GM18951 (cell line): ENCODE data around the gene SH2D5.

Experiments
- POLR2A ChIP-seq: IDR thresholded peaks from 4 replicates; pipeline ENCODE4 v1.6.1; 2011; ENCODE audit warnings: mild to moderate bottlenecking; ENCODE audit not compliant: insufficient read length, insufficient read depth; ENCODE audit errors: extremely low read depth
- in situ Hi-C: fragments of 300-500 bp; cut with MboI; formaldehyde crosslinking; loops from one replicate; pipeline ENCODE4 v1.12.0; 2022; ENCODE audit warnings: low sequenced_read_pairs, mixed read lengths, inconsistent platforms; ENCODE audit not compliant: unreplicated experiment

SH2D5 gene

DNA sequence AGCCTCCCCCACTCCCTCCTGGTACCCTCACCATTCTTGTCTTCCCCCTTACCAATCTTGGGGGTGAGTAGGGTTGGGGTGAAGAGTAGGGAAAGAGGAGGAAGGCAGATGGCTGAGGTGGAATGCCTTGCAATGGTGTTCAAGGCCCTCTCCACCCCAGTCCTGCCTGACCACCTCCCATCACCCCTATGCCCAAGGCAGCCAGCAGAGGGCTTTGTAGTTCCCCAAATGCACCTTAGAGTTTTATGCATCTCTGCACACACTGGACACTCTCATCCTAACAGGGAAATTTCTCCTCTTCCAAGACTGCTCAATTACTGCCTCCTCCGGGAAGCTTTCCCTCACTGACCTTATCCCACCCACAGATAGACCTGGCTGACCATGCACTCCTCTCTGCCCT, 30.1 kb downstream of the SH2D5 start:
- in situ Hi-C loops = loop anchor here (5.0 kb wide), 1 partner anchor 490 kb away; no protein-coding TSS in a partner anchor
- TF ChIP-seq POLR2A = no peak

DNA sequence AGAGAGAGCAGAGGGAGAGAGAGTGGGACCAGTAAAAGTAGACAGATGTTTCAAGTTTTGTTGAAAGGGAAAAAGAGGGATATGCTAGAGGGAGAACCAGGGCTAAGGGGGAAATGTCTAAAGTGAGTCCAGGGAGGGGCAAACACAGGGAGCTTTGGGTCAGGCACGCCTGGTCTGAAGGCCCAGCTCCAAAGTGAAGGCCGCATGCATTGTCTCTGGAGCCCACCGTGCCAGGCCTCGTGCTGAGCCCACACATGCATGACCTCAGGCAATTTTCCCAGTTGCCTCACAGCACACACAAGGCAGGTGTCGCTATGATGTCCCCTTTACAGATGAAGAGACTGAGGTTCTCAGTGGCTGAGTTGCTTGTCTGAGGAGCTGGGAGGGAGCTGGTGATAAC, 30.7 kb downstream of the SH2D5 start:
- no peak for TF ChIP-seq POLR2A
- in situ Hi-C loops = loop anchor here (5.0 kb wide), 1 partner anchor 490 kb away; no protein-coding TSS in a partner anchor

- in situ Hi-C loops = loop anchor here (5.0 kb wide), 1 partner anchor 491 kb away; no protein-coding TSS in a partner anchor
- TF ChIP-seq POLR2A = no peak
These were observed 31.1 kb downstream of the SH2D5 start for GRCh38 chr1:20701446-20701845.

DNA sequence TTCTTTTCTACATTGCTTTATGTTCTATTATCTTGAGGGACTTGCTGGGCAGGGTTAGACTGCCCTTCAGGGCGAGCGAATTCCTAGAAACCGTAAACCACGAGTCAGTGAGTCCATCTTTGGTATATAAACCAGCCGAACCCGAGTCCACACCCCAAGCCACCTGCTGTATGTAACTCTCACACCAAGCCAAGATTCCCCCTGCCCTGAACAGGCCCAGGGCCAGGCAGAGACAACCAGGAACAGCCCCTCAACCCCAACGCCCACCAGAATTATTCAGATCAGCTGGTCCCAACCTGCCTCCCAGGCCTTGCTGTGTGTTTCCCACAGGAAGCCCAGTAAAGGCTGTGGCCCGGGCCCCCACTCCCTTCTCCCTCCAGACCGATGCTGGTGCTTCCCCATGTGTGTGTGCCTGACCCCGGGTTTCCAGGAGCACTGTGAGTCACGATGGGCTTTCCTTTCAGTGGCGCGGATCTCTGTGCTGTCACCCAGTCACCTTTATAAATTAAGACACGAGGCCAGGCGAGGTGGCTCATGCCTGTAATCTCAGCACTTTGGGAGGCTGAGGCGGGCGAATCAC, 31.8 kb downstream of the SH2D5 start:
- TF ChIP-seq POLR2A = no peak

GRCh38 chr1:20699558-20699957, 32.9 kb downstream of the SH2D5 start:
- in situ Hi-C loops = no loop called here
- no peak for TF ChIP-seq POLR2A

More for the DNA sequence above, 31.8 kb downstream of the SH2D5 start:
- in situ Hi-C loops = loop anchor here (5.0 kb wide), 1 partner anchor 492 kb away; no protein-coding TSS in a partner anchor

DNA sequence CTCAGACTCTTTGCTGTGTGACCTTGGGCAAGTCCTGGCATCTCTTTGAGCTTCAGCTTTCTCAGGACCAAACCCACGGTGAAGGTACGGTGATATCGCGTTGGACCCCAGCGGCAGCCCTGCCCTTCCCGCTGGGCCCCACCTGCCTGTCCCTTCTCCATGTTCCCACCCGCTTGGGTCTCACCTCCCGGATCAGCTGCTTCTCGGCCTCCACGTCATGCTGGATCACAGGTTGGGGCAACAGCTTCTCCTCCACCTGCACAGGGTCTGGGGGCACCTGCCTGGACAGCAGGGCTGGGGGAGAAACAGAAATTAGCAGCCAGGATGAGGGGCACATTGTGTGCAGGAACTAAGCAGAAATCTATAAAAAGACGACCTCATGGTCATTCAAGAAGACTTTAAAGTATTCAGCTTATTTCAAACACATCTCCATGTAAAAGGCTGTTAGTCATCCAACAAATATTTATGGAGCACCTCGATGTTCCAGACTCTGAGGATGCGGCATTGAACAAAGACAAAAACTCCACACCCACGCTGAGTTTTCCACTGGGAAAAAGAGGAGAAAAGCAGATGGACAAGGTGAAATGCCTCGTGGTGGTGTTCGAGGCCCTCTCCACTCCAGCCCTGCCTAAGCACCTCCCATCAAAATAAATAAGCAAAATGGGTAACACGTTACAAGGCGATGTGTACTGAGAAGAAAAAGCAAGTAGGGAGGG, 34.1 kb downstream of the SH2D5 start:
- in situ Hi-C loops = no loop called here
- TF ChIP-seq POLR2A = no peak

GRCh38 chr1:20697563-20697962, 34.9 kb downstream of the SH2D5 start:
- in situ Hi-C loops = no loop called here
- no peak for TF ChIP-seq POLR2A

GRCh38 chr1:20696397-20697333, 35.8 kb downstream of the SH2D5 start:
- in situ Hi-C loops = no loop called here
- no peak for TF ChIP-seq POLR2A

DNA sequence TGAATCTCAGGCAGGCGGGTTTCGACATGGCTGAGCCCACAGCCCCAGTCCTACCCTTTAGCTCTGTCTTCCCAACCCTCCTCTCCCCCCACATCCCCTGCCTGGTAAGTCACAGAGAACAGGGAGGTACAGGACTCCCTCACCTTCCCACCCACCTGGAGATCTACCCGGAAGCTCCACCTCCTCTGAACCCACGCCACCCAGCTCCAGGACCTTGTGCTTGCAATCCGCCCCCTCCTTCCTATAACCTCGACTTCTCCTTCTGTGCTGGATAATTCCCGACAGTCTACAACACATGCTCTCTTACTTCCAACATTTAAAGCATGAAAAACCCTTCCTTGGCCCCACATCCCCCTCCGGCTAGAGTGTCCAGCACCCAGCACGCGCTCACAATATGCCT, 37.0 kb downstream of the SH2D5 start:
- no peak for TF ChIP-seq POLR2A
- in situ Hi-C loops = no loop called here

GRCh38 chr1:20693623-20694022, 38.9 kb downstream of the SH2D5 start:
- no peak for TF ChIP-seq POLR2A
- in situ Hi-C loops = no loop called here

DNA sequence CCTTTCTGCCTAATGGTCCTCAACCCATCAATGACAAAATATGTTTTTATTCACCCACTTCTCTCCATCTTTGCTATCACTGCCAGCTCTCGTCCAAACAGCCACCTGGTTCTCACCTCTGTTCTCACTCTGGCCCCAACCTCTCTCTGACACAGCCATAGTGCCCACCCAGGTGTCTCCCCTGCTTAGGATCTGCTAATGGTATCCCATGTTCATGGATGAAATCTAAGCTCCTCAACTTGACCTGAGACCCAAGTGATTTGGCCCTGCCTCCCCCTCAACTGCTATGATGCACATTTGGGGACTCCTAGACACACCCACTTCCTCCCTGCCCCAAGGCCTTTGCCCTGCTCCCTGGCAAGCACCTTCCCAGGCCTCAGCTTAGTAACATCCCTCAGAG, 40.6 kb downstream of the SH2D5 start:
- in situ Hi-C loops = no loop called here

GRCh38 chr1:20689645-20690056, 42.9 kb downstream of the SH2D5 start:
- no peak for TF ChIP-seq POLR2A
- in situ Hi-C loops = no loop called here

More for the DNA sequence above, 40.6 kb downstream of the SH2D5 start:
- TF ChIP-seq POLR2A = no peak

DNA sequence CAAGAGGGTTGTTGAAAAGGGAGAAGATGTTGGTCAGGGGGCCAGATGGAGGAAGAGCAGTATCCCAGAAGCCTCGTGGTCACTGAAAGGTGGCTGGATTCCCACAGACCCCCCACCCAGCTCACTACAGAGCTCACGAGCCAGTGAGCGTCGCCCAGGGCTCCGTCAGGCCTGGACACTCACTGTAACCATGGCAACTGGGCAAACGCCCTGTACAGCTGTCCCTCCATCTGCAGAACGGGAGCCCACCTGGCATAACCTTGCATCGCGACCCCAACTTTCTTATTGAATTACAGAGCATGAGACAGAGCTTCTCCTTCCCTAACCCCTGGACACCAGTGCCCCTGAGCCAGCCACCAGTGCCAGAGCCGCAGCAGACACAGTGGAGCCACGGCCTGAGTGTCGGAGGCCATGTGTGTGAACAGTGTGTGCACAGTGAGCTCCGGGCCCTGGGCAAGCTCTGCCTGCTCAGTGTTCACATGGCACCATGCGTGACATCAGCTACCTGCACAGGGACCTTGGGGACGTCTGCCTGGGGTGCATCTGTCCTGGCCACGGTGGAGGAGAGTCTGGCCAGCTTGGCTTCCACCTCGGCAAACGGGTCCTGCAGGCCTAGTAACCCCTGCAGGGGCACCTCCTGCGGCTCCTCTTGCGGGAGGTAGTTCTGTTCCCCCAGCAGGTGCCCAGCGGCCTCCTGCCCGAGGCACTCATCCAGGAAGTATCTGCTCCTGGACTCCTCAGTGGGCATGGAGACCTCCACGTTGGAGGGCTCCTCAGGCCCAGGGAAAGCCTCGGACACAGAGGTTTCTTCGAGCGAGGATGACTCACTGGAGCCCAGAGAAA, 45.4 kb downstream of the SH2D5 start:
- in situ Hi-C loops = no loop called here
- no peak for TF ChIP-seq POLR2A

DNA sequence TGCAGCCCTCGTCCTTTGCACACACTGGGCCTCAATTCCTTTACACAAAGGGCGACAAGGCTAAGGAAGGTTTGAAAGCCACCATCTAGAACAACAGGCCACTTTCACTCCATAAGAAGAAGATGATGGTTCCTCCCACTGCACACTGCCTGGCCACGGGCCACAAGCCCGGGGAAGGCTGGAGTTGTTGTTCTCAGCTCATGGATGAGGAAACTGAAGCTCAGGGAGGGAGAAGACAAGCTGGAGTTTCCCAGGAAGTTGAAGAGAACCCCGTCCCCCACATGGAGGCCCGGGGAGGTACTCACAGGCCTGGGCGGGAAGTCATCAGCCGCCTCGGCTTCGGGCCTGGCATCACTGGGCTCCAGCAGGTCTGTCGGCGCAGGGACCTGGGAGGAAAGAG, 46.8 kb downstream of the SH2D5 start:
- no peak for TF ChIP-seq POLR2A
- in situ Hi-C loops = no loop called here
